ENCODE results near the gene TMCC2. TPM values are rescaled to one million over a fixed set of nuclear protein-coding genes. Genes with fewer than 3 reads are reported as not detected.

Gene TMCC2
- total RNA-seq, 1 donor from 2014 or later, result 7.1 TPM

DNA sequence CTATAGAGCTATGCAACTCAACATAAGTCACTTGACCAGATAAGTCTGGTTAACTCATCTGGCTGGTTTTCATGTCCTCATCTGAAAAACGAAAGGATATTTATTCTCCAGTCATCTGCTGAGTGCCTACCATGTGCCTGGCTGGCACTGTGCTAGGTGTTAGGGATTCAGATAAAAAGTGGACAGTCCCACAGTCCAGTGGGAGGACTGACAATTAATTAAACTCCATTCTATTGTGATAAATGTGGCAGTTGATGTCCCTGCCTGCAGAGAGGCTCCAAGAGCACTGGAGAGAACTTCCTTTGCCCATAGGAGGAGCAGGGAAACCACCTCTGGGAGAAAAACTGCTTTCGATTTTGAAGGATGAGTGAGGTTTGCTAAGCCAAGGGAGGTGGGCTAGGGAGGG lies 88.4 kb downstream of the TMCC2 start:
- Histone ChIP-seq H3K79me2 (ENCODE audit: low read depth) (peaks cover 95% of the 10 kb centered on the region), H3K4me3 (peak overlapping the region; percentile 86), H4K20me1 (ENCODE audit: low read depth) (peaks cover 95% of the 10 kb centered on the region), H3K4me2 (peak overlapping the region; percentile 99), H3K27me3 (no peaks in the 10 kb centered on the region), H3K9ac (no peak overlapping the region), H3K9me3 (ENCODE audit: low read depth) (no peaks in the 10 kb centered on the region), H3F3A (ENCODE audit: low read depth) (peaks cover 91% of the 10 kb centered on the region), H3K27ac (peak overlapping the region; percentile 92), H3K36me3 (peaks cover 9% of the 10 kb centered on the region), H2AFZ (replicated peaks) (no peak overlapping the region), H3K4me1 (peaks cover 84% of the 10 kb centered on the region)
- no peak for DNase-seq (ENCODE audit: low spot score)
- peaks cover 7% of the 10 kb centered on the region for H3K27me3 Mint-ChIP-seq (ENCODE audit: insufficient read depth, low read depth)
- no peak for TF ChIP-seq EZH2 (IDR thresholded peaks at IDR 0.05)
- TF ChIP-seq EZH2phosphoT487 (IDR thresholded peaks at IDR 0.05), result no peak
- TF ChIP-seq, protein P1, sequence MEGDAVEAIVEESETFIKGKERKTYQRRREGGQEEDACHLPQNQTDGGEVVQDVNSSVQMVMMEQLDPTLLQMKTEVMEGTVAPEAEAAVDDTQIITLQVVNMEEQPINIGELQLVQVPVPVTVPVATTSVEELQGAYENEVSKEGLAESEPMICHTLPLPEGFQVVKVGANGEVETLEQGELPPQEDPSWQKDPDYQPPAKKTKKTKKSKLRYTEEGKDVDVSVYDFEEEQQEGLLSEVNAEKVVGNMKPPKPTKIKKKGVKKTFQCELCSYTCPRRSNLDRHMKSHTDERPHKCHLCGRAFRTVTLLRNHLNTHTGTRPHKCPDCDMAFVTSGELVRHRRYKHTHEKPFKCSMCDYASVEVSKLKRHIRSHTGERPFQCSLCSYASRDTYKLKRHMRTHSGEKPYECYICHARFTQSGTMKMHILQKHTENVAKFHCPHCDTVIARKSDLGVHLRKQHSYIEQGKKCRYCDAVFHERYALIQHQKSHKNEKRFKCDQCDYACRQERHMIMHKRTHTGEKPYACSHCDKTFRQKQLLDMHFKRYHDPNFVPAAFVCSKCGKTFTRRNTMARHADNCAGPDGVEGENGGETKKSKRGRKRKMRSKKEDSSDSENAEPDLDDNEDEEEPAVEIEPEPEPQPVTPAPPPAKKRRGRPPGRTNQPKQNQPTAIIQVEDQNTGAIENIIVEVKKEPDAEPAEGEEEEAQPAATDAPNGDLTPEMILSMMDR (IDR thresholded peaks at IDR 0.05), result no peak
- H3K9me3 Mint-ChIP-seq, result peaks cover 2% of the 10 kb centered on the region
- peaks cover 39% of the 10 kb centered on the region for H3K36me3 Mint-ChIP-seq
- H3K4me3 Mint-ChIP-seq, result peak overlapping the region; percentile 83
- H3K4me1 Mint-ChIP-seq, result peaks cover 94% of the 10 kb centered on the region
- peak overlapping the region; percentile 97 for H3K27ac Mint-ChIP-seq

DNA sequence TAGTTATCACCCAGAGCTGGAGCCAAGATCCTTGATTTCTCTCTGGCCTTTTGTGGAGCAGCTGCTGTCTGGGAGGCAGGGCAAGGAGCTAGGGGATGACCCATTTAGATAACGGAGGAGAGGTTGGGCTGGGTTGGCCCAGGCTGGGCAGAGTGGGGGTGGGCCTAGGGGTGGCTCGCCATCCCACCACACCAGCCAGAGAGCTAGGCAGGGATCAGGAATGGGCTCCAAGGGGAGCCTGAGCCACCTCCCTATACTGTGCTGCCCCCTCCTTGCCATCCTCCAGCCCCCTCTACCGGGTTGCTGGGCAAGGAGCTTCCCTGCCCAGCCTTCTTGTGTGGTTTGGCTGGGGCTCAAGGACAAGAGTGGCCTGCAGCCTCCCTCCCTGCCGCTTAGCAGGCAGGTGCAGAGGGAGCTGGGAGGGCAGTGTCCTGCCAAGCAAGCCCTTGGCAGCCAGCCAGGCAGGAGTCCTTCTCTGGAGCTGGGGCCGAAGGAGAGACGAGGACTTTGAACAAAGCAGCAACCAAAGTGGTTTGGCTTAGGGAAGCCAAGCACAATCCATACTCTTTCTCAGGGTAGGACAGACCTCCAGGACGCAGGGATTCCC lies 89.7 kb downstream of the TMCC2 start:
- Histone ChIP-seq H3K36me3 (no peaks in the 10 kb centered on the region), H3F3A (ENCODE audit: low read depth) (peaks cover 85% of the 10 kb centered on the region), H3K27me3 (no peaks in the 10 kb centered on the region), H3K9ac (no peak overlapping the region), H2AFZ (replicated peaks) (no peak overlapping the region), H3K4me3 (peak overlapping the region; percentile 86), H3K79me2 (ENCODE audit: low read depth) (peaks cover 92% of the 10 kb centered on the region), H3K4me1 (peaks cover 72% of the 10 kb centered on the region), H4K20me1 (ENCODE audit: low read depth) (peaks cover 86% of the 10 kb centered on the region), H3K9me3 (ENCODE audit: low read depth) (no peaks in the 10 kb centered on the region), H3K4me2 (peak overlapping the region; percentile 99), H3K27ac (peak overlapping the region; percentile 92)
- H3K4me1 Mint-ChIP-seq, result peaks cover 86% of the 10 kb centered on the region
- peak overlapping the region; percentile 99 for H3K4me3 Mint-ChIP-seq
- no peak for TF ChIP-seq EZH2phosphoT487 (IDR thresholded peaks at IDR 0.05)
- TF ChIP-seq, protein P1 (IDR thresholded peaks at IDR 0.05), result no peak
- no peak for TF ChIP-seq EZH2 (IDR thresholded peaks at IDR 0.05)
- H3K9me3 Mint-ChIP-seq, result peaks cover 2% of the 10 kb centered on the region
- H3K36me3 Mint-ChIP-seq, result peaks cover 31% of the 10 kb centered on the region
- peaks cover 7% of the 10 kb centered on the region for H3K27me3 Mint-ChIP-seq (ENCODE audit: insufficient read depth, low read depth)
- H3K27ac Mint-ChIP-seq, result peak overlapping the region; percentile 97
- no peak for DNase-seq (ENCODE audit: low spot score)

DNA sequence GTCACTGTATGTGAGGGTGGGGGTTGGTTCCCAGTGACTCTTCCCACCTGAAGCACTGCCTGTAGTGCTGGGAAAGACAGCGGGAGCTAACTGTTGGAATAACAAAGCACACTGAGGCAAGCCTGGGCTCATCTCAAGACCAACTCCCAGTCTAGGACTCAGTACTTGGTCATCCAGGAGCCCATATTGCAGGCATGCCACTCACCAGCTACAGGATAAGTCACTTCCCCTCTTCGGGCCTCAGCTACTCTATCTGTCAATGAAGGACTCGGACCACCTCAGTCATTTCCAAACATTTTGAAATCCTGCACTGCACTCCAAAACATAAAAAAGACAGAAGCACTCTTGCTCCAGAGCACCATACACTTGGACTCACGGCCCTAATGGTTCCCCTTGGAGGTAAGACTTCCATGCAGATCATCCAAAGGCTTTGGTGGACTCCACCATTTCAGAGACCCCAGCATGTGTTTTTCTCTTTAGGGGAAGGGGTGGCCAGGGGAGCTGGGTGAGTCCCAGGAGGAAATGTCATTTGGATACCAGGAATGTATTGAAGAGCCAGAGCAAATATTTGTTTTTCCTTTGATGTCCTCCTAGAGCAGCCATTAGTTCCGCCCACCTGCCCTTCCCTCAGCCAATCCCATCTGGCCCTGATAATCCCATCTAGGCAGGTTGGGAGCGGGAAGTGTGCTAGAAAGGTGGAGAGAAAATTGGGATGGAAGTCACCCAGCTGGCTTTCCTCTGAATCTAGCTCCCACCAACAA lies 90.7 kb downstream of the TMCC2 start:
- Histone ChIP-seq H3K27ac (peak overlapping the region; percentile 92), H3K4me1 (peaks cover 62% of the 10 kb centered on the region), H3K4me2 (peak overlapping the region; percentile 99), H3K9ac (no peak overlapping the region), H3K9me3 (ENCODE audit: low read depth) (no peaks in the 10 kb centered on the region), H3K4me3 (peak overlapping the region; percentile 86), H3K79me2 (ENCODE audit: low read depth) (peaks cover 85% of the 10 kb centered on the region), H3F3A (ENCODE audit: low read depth) (peaks cover 78% of the 10 kb centered on the region), H4K20me1 (ENCODE audit: low read depth) (peaks cover 76% of the 10 kb centered on the region), H3K27me3 (no peaks in the 10 kb centered on the region), H2AFZ (replicated peaks) (no peak overlapping the region), H3K36me3 (no peaks in the 10 kb centered on the region)
- peaks cover 10% of the 10 kb centered on the region for H3K27me3 Mint-ChIP-seq (ENCODE audit: insufficient read depth, low read depth)
- H3K9me3 Mint-ChIP-seq, result peaks cover 2% of the 10 kb centered on the region
- peaks cover 31% of the 10 kb centered on the region for H3K36me3 Mint-ChIP-seq
- DNase-seq (ENCODE audit: low spot score), result peak; percentile 59
- H3K4me1 Mint-ChIP-seq, result peaks cover 77% of the 10 kb centered on the region
- H3K4me3 Mint-ChIP-seq, result peak overlapping the region; percentile 99
- H3K27ac Mint-ChIP-seq, result peak overlapping the region; percentile 96
- no peak for TF ChIP-seq EZH2phosphoT487 (IDR thresholded peaks at IDR 0.05)
- TF ChIP-seq, protein P1 (IDR thresholded peaks at IDR 0.05), result no peak
- no peak for TF ChIP-seq EZH2 (IDR thresholded peaks at IDR 0.05)

Data from neural progenitor cell (in vitro differentiated cells).